NCI-H2107 treated with DMSO at 0.1 percent for 48 hours (cell line): ENCODE measurements around the gene SSMEM1.
"Not testable (repeated sequence)": the region's sequence is repeated elsewhere in the genome, so short reads cannot be mapped to it uniquely, and the experiment has no call there.

Experiments
- DNase-seq: peaks from one replicate; lab custom pipeline; 2025; ENCODE audit not compliant: unreplicated experiment; lab: John Stamatoyannopoulos, UW

SSMEM1 gene

GRCh38 chr7:130207642-130208041 is at the start of gene SSMEM1:
SSMEM1 (plus strand) TSS chr7:130207860; CDS start chr7:130207911, 51 bp downstream.
- DNase-seq = no peak

- no peak for DNase-seq
Observed at GRCh38 chr7:130160023-130160422, 47.6 kb upstream of the SSMEM1 start.

- DNase-seq = no peak
Observed at GRCh38 chr7:130160455-130160854, 47.2 kb upstream of the SSMEM1 start.

- no peak for DNase-seq
Observed at GRCh38 chr7:130162196-130162595, 45.5 kb upstream of the SSMEM1 start.

- no peak for DNase-seq
Observed at GRCh38 chr7:130174237-130174959, 33.3 kb upstream of the SSMEM1 start.

- no peak for DNase-seq
Observed at GRCh38 chr7:130178251-130178650, 29.4 kb upstream of the SSMEM1 start.

- no peak for DNase-seq
Observed at GRCh38 chr7:130179631-130180030, 28.0 kb upstream of the SSMEM1 start.

GRCh38 chr7:130180571-130181262 is 26.9 kb upstream of the SSMEM1 start:
- no peak for DNase-seq

GRCh38 chr7:130181263-130181605 is 26.4 kb upstream of the SSMEM1 start:
- DNase-seq = no peak

GRCh38 chr7:130182990-130183389 is 24.7 kb upstream of the SSMEM1 start:
- no peak for DNase-seq

- DNase-seq = not testable (repeated sequence)
Observed at GRCh38 chr7:130184349-130184748, 23.3 kb upstream of the SSMEM1 start.

- DNase-seq = no peak
Observed at GRCh38 chr7:130187360-130187759, 20.3 kb upstream of the SSMEM1 start.

- DNase-seq = no peak
Observed at GRCh38 chr7:130189343-130189742, 18.3 kb upstream of the SSMEM1 start.

GRCh38 chr7:130191791-130192190 is 15.9 kb upstream of the SSMEM1 start:
- no peak for DNase-seq

GRCh38 chr7:130195396-130195795 is 12.3 kb upstream of the SSMEM1 start:
- DNase-seq = no peak

- no peak for DNase-seq
Observed at GRCh38 chr7:130196476-130196875, 11.2 kb upstream of the SSMEM1 start.

- no peak for DNase-seq
Observed at GRCh38 chr7:130197094-130197493, 10.6 kb upstream of the SSMEM1 start.

GRCh38 chr7:130201796-130202195 is 5.9 kb upstream of the SSMEM1 start:
- no peak for DNase-seq

GRCh38 chr7:130205084-130205947 is 2.3 kb upstream of the SSMEM1 start, which contains the start of gene TMEM209:
TMEM209 (minus strand) TSS chr7:130205406; CDS start chr7:130205375, 31 bp downstream.
- peak; percentile 99 for DNase-seq

- DNase-seq = no peak
Observed at GRCh38 chr7:130207033-130207432, 627 bp upstream of the SSMEM1 start.

GRCh38 chr7:130208516-130208915 is 856 bp downstream of the SSMEM1 start:
- DNase-seq = no peak
